WTC11 (cell line): ENCODE results near the gene PPP2R5E. TPM values are rescaled to one million over a fixed set of nuclear protein-coding genes. Genes with fewer than 3 reads are reported as not detected.

Experiments used
- ATAC-seq: fragments of 200-7000 bp; cut with Tn5 transposase; 2 replicates; pipeline ENCODE4 v1.10.0; 2021; ENCODE audit warnings: mild to moderate bottlenecking, moderate library complexity
- CTCF ChIA-PET: fragments of 300-600 bp; sonication (Branson Sonifier 250); formaldehyde crosslinking; loops from one replicate; lab custom pipeline; 2021; ENCODE audit warnings: antibody characterized with exemption; lab: Charles Lee
- POLR2A ChIA-PET: fragments of 350-600 bp; sonication (Branson Sonifier 250); formaldehyde crosslinking; loops from one replicate; lab custom pipeline; 2021; ENCODE audit warnings: antibody characterized with exemption; lab: Charles Lee
- DNase-seq: peaks from one replicate; pipeline ENCODE4 v3.0.0; 2021; ENCODE audit warnings: low spot score
- H3K27ac Mint-ChIP-seq: 2 replicates; pipeline ENCODE4 v1.8.0; 2021; ENCODE audit warnings: mixed read lengths
- H3K27me3 Mint-ChIP-seq: 2 replicates; pipeline ENCODE4 v1.8.0; 2021; ENCODE audit warnings: low read depth, mild to moderate bottlenecking, moderate library complexity, mixed read lengths
- H3K36me3 Mint-ChIP-seq: 2 replicates; pipeline ENCODE4 v1.8.0; 2021; ENCODE audit warnings: mixed read lengths
- H3K4me1 Mint-ChIP-seq: 2 replicates; pipeline ENCODE4 v1.8.0; 2022; ENCODE audit warnings: mixed read lengths
- H3K4me3 Mint-ChIP-seq: 2 replicates; pipeline ENCODE4 v1.8.0; 2021; ENCODE audit warnings: mild to moderate bottlenecking, moderate library complexity, mixed read lengths
- H3K9me3 Mint-ChIP-seq: 2 replicates; pipeline ENCODE4 v1.8.0; 2021; ENCODE audit warnings: mixed read lengths
- ARID4B ChIP-seq: sonication (generic); formaldehyde crosslinking; IDR thresholded peaks from 2 replicates; pipeline ENCODE4 v1.8.0; 2023; ENCODE audit warnings: missing genetic modification reagents, mild to moderate bottlenecking, borderline replicate concordance
- FOXP1 ChIP-seq: sonication (generic); formaldehyde crosslinking; IDR thresholded peaks from 2 replicates; pipeline ENCODE4 v1.8.0; 2022; ENCODE audit warnings: missing genetic modification reagents, mild to moderate bottlenecking, moderate library complexity, borderline replicate concordance
- GTF2I ChIP-seq: fragments of 250-450 bp; sonication (Bioruptor Pico); conservative IDR thresholded peaks from 2 replicates; pipeline ENCODE4 v1.4.0; 2021; ENCODE audit warnings: mild to moderate bottlenecking
- HMGXB4 ChIP-seq: sonication (generic); formaldehyde crosslinking; IDR thresholded peaks from 2 replicates; pipeline ENCODE4 v1.8.1; 2023; ENCODE audit warnings: mild to moderate bottlenecking, moderate library complexity, missing genetic modification reagents
- IRF1 ChIP-seq: sonication (generic); formaldehyde crosslinking; IDR thresholded peaks from 2 replicates; pipeline ENCODE4 v1.8.0; 2023; ENCODE audit warnings: missing genetic modification reagents
- IRF2 ChIP-seq: sonication (generic); formaldehyde crosslinking; IDR thresholded peaks from 2 replicates; pipeline ENCODE4 v1.8.0; 2022; ENCODE audit warnings: low read depth, missing genetic modification reagents, borderline replicate concordance
- PREB ChIP-seq: sonication (generic); formaldehyde crosslinking; IDR thresholded peaks from 2 replicates; pipeline ENCODE4 v1.8.1; 2022; ENCODE audit warnings: mild to moderate bottlenecking, missing genetic modification reagents, moderate library complexity, borderline replicate concordance
- STAT6 ChIP-seq: sonication (generic); formaldehyde crosslinking; conservative IDR thresholded peaks from 2 replicates; pipeline ENCODE4 v1.8.1; 2023; ENCODE audit warnings: mild to moderate bottlenecking, low read depth, missing genetic modification reagents, moderate library complexity
- TCF7 ChIP-seq: sonication (generic); formaldehyde crosslinking; IDR thresholded peaks from 2 replicates; pipeline ENCODE4 v1.8.0; 2022; ENCODE audit warnings: mild to moderate bottlenecking, low read depth, missing genetic modification reagents, moderate library complexity
- TEAD1 ChIP-seq: sonication (generic); formaldehyde crosslinking; IDR thresholded peaks from 2 replicates; pipeline ENCODE4 v1.8.0; 2022; ENCODE audit warnings: mild to moderate bottlenecking, missing genetic modification reagents
- TEAD4 ChIP-seq: sonication (generic); formaldehyde crosslinking; IDR thresholded peaks from 2 replicates; pipeline ENCODE4 v1.8.0; 2022; ENCODE audit warnings: mild to moderate bottlenecking, missing genetic modification reagents
- ZBTB21 ChIP-seq: sonication (generic); formaldehyde crosslinking; IDR thresholded peaks from 2 replicates; pipeline ENCODE4 v1.8.1; 2023; ENCODE audit warnings: mild to moderate bottlenecking, missing genetic modification reagents, borderline replicate concordance
- ZBTB43 ChIP-seq: sonication (generic); formaldehyde crosslinking; IDR thresholded peaks from 2 replicates; pipeline ENCODE4 v1.8.1; 2023; ENCODE audit warnings: mild to moderate bottlenecking, missing genetic modification reagents
- ZNF263 ChIP-seq: sonication (generic); formaldehyde crosslinking; IDR thresholded peaks from 2 replicates; pipeline ENCODE4 v1.8.1; 2022; ENCODE audit warnings: low read depth, mild to moderate bottlenecking, moderate library complexity, missing genetic modification reagents
- total RNA-seq: library from RNA; stranded (reverse); gene quantifications from 3 replicates; pipeline ENCODE4 v1.2.3, GENCODE V29; 2021

PPP2R5E gene
- total RNA-seq, 1 experiment from 2014 or later, result 59.0 TPM

- TF ChIP-seq HMGXB4 (CRISPR knock-in tag), result no peak
- TF ChIP-seq ZBTB43 (CRISPR knock-in tag), result no peak
- TF ChIP-seq PREB (CRISPR knock-in tag), result no peak
- TF ChIP-seq IRF1 (CRISPR knock-in tag), result no peak
- TF ChIP-seq GTF2I, result no peak
- TF ChIP-seq IRF2 (CRISPR knock-in tag), result no peak
These were observed 19.2 kb upstream of the PPP2R5E start (continued) for GRCh38 chr14:63562405-63562804.

- no peaks in the 10 kb centered on the region for H3K27me3 Mint-ChIP-seq
- DNase-seq, result no peak
- 0 out of 2 replicates have a peak, but pooled peaks cover 3% of the 10 kb centered on the region for H3K9me3 Mint-ChIP-seq
- POLR2A ChIA-PET, result interaction anchor here (1.6 kb wide), 1 partner anchor 12 kb away, joined by 5 read pairs; the partner anchor contains the start of gene PPP2R5E
- no peaks in the 10 kb centered on the region for H3K4me1 Mint-ChIP-seq
- H3K27ac Mint-ChIP-seq, result no peak overlapping the region
- ATAC-seq, result no peak
- TF ChIP-seq TEAD4 (CRISPR knock-in tag) (no peak), ZNF263 (CRISPR knock-in tag) (no peak), STAT6 (CRISPR knock-in tag) (no peak), PREB (CRISPR knock-in tag) (no peak), TCF7 (CRISPR knock-in tag) (no peak), FOXP1 (CRISPR knock-in tag) (no peak), TEAD1 (CRISPR knock-in tag) (no peak), ARID4B (CRISPR knock-in tag) (no peak), ZBTB21 (no peak)
- TF ChIP-seq, all 79 proteins: peak for 0
- Mint-ChIP-seq H3K4me3 (no peak overlapping the region), H3K36me3 (no peaks in the 10 kb centered on the region)
- CTCF ChIA-PET, result interaction anchor here (1.5 kb wide), 1 partner anchor 167 kb away, joined by 3 read pairs; no protein-coding TSS in a partner anchor
These were observed 12.4 kb upstream of the PPP2R5E start for GRCh38 chr14:63555572-63555971.
